DOHH2 (cell line): ENCODE results near the gene P3H3.
"Not testable (repeated sequence)": the region's sequence is repeated elsewhere in the genome, so short reads cannot be mapped to it uniquely, and the experiment has no call there.

Source experiments
- CTCF ChIP-seq: fragments of 200-600 bp; sonication (generic); IDR thresholded peaks from one replicate; pipeline ENCODE4 v1.5.1; 2014; ENCODE audit warnings: antibody characterized with exemption, mild to moderate bottlenecking, low read depth, low read length; ENCODE audit not compliant: poor library complexity, severe bottlenecking
- EZH2phosphoT487 ChIP-seq: fragments of 200-600 bp; sonication (generic); IDR thresholded peaks from 2 replicates; pipeline ENCODE4 v1.6.1; 2017; ENCODE audit warnings: borderline replicate concordance, mild to moderate bottlenecking, antibody characterized with exemption, low read length, moderate library complexity, mixed read lengths

DNA sequence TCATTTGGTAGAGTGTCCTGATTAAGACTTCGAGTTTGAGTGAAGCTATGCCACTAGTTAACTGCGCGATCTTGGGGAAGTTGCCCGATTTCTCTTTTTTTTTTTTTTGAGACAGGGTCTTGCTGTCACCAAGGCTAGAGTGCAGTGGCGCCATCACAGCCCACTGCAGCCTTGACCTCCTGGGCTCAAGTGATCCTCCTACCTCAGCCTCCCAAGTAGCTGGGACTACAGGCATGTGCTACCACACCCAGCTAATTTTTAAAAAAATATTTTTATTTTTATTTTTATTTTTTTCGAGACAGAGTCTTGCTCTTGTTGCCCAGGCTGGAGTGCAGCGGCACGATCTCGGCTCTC is 45.8 kb downstream of the P3H3 start:
- TF ChIP-seq CTCF, EZH2phosphoT487: not testable (repeated sequence)
